ENCODE measurements around the gene SAFB2. TPM values are rescaled to one million over a fixed set of nuclear protein-coding genes. Genes with fewer than 3 reads are reported as not detected.

Gene SAFB2
- total and polyA plus RNA-seq, 2 experiments from 2014 or later: 55.5 to 71.8 TPM

DNA sequence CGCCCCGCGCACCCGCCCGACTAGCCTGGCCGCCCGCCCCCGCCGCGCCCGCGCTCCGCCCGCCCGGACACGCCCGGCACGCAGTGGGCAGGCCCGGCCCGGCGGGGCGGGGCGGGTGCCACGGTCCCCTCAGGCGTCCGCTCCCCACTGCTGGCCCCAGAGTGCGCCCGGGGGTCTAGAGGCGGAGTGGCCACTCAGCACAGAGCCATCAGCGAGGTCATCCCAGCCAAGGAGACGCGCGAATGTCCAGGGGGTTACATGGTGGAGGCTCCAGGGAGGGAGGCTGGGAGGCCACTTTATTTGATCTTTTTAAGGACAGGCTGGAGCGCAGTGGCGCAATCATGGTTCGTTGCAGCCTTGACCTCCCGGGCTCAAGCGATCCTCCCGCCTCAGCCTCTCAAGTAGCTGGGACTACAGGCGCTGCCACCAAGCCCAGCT, 54.6 kb downstream of the SAFB2 start:
- H3K27me3 ChIP-seq: peaks cover 30% of the 10 kb centered on the region
- TF ChIP-seq, protein P1, sequence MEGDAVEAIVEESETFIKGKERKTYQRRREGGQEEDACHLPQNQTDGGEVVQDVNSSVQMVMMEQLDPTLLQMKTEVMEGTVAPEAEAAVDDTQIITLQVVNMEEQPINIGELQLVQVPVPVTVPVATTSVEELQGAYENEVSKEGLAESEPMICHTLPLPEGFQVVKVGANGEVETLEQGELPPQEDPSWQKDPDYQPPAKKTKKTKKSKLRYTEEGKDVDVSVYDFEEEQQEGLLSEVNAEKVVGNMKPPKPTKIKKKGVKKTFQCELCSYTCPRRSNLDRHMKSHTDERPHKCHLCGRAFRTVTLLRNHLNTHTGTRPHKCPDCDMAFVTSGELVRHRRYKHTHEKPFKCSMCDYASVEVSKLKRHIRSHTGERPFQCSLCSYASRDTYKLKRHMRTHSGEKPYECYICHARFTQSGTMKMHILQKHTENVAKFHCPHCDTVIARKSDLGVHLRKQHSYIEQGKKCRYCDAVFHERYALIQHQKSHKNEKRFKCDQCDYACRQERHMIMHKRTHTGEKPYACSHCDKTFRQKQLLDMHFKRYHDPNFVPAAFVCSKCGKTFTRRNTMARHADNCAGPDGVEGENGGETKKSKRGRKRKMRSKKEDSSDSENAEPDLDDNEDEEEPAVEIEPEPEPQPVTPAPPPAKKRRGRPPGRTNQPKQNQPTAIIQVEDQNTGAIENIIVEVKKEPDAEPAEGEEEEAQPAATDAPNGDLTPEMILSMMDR (IDR thresholded peaks at IDR 0.05; ENCODE audit: low read depth, low read length): no peak
- no peak for DNase-seq (ENCODE audit: low read depth in 1 of 2, low spot score in 1 of 2)
- no peaks in the 10 kb centered on the region for H3K4me1 ChIP-seq (ENCODE audit: low read depth)
- H3K36me3 ChIP-seq: no peaks in the 10 kb centered on the region
- no peak overlapping the region for H3K27ac ChIP-seq
- H3K9me3 ChIP-seq (ENCODE audit: low read depth): no peaks in the 10 kb centered on the region
- H3K4me3 ChIP-seq: peak overlapping the region; percentile 21

- H3K4me3 ChIP-seq: peak within 1 kb of the TSS; percentile 21
- no peaks in the 10 kb centered on the region for H3K9me3 ChIP-seq (ENCODE audit: low read depth)
- DNase-seq (ENCODE audit: low read depth in 1 of 2, low spot score in 1 of 2): peak in 1 of 2 donors; percentile 67
- TF ChIP-seq, protein P1 (IDR thresholded peaks at IDR 0.05; ENCODE audit: low read depth, low read length): peak; percentile 7
- no peaks in the 10 kb centered on the region for H3K4me1 ChIP-seq (ENCODE audit: low read depth)
- no peaks in the 10 kb centered on the region for H3K36me3 ChIP-seq
- no peak within 1 kb of the TSS for H3K27ac ChIP-seq
- peaks cover 30% of the 10 kb centered on the region for H3K27me3 ChIP-seq
Measured at GRCh38 chr19:5567360-5567969, 55.1 kb downstream of the SAFB2 start, which contains the start of gene TINCR. Gene TINCR (minus strand): TSS chr19:5567953.

DNA sequence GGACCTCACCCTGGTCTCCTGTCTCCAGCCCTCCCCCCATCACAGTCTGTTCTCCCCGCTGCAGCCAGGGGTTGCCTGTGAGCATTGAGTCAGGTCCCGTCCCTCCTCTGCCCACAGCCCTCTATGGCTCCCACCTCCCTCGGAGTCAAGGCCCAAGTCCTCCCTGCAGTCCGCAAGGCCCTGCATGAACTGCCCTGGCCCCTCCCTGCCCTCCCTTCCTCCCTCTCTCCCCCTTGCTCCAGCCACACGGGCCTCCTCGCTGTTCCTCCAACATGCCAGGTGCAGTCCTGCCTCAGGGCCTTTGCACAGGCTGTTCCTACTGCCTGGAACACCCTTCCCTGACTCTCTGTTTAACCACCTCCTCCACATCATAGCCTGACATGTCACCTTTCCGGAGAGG, 57.6 kb downstream of the SAFB2 start:
- Histone ChIP-seq H3K4me3 (no peak overlapping the region), H3K27me3 (peaks cover 30% of the 10 kb centered on the region), H3K27ac (no peak overlapping the region), H3K4me1 (ENCODE audit: low read depth) (no peaks in the 10 kb centered on the region), H3K9me3 (ENCODE audit: low read depth) (no peaks in the 10 kb centered on the region), H3K36me3 (no peaks in the 10 kb centered on the region)
- TF ChIP-seq, protein P1 (IDR thresholded peaks at IDR 0.05; ENCODE audit: low read depth, low read length): no peak
- no peak for DNase-seq (ENCODE audit: low read depth in 1 of 2, low spot score in 1 of 2)

DNA sequence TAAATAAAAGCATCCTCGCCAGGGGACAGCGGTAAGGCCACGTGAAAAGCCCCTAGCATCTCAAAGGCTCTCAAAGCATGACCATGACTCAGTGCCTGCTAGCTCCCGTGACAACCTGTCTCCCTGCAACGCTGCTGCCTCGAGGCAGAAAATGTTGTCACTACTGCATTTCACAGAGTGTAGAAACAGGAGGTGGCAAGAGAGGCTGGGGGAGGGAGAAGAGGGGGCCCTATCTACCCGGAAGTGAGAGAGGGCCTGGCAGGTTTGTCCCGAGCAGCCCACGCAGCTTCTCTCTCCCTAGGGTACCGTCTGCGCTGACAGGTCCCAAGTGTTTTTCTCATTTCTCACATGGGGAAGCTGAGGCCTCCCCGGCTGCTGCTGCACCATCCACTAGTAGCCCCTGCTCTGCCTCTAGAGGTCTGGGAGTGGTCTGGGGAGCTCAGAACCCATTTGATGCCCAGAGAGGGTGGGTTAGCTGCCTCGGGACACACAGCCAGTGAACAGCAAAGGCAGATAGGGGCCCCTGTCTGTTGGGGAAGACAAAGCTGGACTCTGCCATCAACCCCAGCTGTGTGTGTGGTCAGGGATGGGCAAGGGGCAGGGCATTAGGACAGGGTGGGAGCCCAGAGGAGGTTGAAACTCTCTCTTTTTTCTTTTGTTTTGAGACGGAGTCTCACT, 58.5 kb downstream of the SAFB2 start:
- H3K4me3 ChIP-seq: no peak overlapping the region
- peaks cover 25% of the 10 kb centered on the region for H3K27me3 ChIP-seq
- H3K36me3 ChIP-seq: no peaks in the 10 kb centered on the region
- no peak overlapping the region for H3K27ac ChIP-seq
- H3K9me3 ChIP-seq (ENCODE audit: low read depth): no peaks in the 10 kb centered on the region
- no peak for DNase-seq (ENCODE audit: low read depth in 1 of 2, low spot score in 1 of 2)
- no peaks in the 10 kb centered on the region for H3K4me1 ChIP-seq (ENCODE audit: low read depth)
- TF ChIP-seq, protein P1 (IDR thresholded peaks at IDR 0.05; ENCODE audit: low read depth, low read length): no peak

DNA sequence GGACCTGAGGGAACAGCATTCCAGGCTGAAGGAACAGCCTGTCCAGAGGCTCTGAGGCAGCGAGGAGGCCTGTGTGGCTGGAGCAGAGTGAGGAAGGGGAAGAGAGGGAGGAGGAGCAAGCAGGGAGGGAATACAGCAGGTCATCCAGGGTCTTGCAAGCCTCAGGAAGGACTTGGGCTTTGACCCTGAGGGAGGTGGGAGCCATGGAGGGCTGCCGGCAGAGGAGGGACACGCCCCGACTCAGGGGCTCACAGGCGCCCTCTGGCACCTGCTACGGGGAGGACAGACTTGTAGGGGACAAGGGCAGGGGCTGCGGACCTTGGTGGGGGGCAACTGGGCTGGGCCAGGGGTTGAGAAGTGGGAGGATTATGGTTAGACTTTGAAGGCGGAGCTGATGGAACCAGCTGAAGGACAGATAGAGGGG, 59.6 kb downstream of the SAFB2 start:
- no peak for DNase-seq (ENCODE audit: low read depth in 1 of 2, low spot score in 1 of 2)
- H3K4me3 ChIP-seq: no peak overlapping the region
- no peaks in the 10 kb centered on the region for H3K9me3 ChIP-seq (ENCODE audit: low read depth)
- no peak overlapping the region for H3K27ac ChIP-seq
- peaks cover 19% of the 10 kb centered on the region for H3K27me3 ChIP-seq
- TF ChIP-seq, protein P1 (IDR thresholded peaks at IDR 0.05; ENCODE audit: low read depth, low read length): peak; percentile 9
- no peaks in the 10 kb centered on the region for H3K4me1 ChIP-seq (ENCODE audit: low read depth)
- H3K36me3 ChIP-seq: no peaks in the 10 kb centered on the region

All from cardiac muscle cell (in vitro differentiated cells and primary cell).